VCaP (cell line): ENCODE measurements around the gene ARPC4.

Source experiments
- H3K27ac ChIP-seq: fragments of 450-650 bp; 2 replicates; pipeline ENCODE4 v1.5.1; 2017
- TF ChIP-seq, protein P1 (sequence below): fragments of 450-650 bp; conservative IDR thresholded peaks from 2 replicates; pipeline ENCODE4 v1.5.1; 2017; ENCODE audit warnings: mild to moderate bottlenecking, moderate library complexity

ARPC4 gene

GRCh38 chr3:9762871-9763270 lies 30.0 kb upstream of the ARPC4 start:
- TF ChIP-seq, protein P1, sequence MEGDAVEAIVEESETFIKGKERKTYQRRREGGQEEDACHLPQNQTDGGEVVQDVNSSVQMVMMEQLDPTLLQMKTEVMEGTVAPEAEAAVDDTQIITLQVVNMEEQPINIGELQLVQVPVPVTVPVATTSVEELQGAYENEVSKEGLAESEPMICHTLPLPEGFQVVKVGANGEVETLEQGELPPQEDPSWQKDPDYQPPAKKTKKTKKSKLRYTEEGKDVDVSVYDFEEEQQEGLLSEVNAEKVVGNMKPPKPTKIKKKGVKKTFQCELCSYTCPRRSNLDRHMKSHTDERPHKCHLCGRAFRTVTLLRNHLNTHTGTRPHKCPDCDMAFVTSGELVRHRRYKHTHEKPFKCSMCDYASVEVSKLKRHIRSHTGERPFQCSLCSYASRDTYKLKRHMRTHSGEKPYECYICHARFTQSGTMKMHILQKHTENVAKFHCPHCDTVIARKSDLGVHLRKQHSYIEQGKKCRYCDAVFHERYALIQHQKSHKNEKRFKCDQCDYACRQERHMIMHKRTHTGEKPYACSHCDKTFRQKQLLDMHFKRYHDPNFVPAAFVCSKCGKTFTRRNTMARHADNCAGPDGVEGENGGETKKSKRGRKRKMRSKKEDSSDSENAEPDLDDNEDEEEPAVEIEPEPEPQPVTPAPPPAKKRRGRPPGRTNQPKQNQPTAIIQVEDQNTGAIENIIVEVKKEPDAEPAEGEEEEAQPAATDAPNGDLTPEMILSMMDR: no peak
- H3K27ac ChIP-seq: no peak overlapping the region

- TF ChIP-seq, protein P1: no peak
- H3K27ac ChIP-seq: no peak overlapping the region
These were observed 27.0 kb upstream of the ARPC4 start for GRCh38 chr3:9765865-9766264.

GRCh38 chr3:9767418-9767817 lies 25.5 kb upstream of the ARPC4 start:
- TF ChIP-seq, protein P1: no peak
- H3K27ac ChIP-seq: no peak overlapping the region

- H3K27ac ChIP-seq: peak overlapping the region; percentile 89; the same call in 1 of the 2 replicates
These were observed 24.6 kb upstream of the ARPC4 start for GRCh38 chr3:9768141-9768775.

GRCh38 chr3:9769012-9769411 lies 23.9 kb upstream of the ARPC4 start:
- H3K27ac ChIP-seq: peak overlapping the region; percentile 89
- TF ChIP-seq, protein P1: no peak

More at GRCh38 chr3:9768141-9768775, 24.6 kb upstream of the ARPC4 start:
- TF ChIP-seq, protein P1: no peak

DNA sequence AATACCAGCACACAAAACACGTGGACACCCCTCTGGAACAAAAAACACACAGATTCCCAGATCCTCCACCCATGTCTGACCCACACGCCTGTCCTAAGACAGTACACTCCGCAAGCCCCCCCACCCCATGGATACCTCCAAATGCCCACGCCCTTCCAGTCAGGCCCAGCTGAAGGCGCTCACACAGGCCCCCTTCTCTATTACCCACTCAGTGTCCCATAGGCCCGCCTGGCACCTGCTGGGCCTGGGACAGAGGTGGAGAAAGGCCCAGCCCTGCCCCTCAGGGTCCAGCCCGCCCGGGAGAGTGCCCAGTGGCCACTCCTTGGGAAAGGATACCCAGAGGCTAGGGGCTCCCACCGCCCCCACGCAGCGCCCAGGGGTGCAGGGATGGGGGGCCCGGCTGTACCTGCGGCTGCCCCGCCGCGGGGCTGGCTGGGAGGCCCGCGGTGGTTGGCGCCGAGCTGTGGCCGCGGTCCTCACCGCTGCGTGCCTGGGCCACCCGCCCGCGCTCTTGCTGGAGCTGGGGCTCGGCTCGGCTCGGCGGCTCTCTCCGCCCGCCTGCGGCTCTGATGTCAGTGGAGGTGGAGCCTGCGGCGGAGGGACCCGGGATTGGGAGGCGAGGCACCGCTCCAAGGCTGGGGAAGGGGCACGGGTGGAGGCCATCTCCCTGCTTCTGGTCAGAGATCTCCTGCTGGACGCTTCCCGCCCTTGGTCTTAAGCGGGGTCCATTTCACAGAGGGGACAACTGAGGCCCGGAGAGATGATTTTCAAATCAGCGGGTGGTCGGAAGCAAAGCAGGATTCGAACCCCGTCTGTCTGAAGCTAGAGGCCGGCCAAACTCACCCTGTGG lies 23.2 kb upstream of the ARPC4 start, which contains the start of gene CAMK1:
TSS of gene CAMK1 (minus strand) at position 522 of the 850 bp plus-strand sequence. CDS start 2,198 bp downstream, outside the sequence.
- H3K27ac ChIP-seq: peak within 1 kb of the TSS; percentile 89
- TF ChIP-seq, protein P1: no peak

DNA sequence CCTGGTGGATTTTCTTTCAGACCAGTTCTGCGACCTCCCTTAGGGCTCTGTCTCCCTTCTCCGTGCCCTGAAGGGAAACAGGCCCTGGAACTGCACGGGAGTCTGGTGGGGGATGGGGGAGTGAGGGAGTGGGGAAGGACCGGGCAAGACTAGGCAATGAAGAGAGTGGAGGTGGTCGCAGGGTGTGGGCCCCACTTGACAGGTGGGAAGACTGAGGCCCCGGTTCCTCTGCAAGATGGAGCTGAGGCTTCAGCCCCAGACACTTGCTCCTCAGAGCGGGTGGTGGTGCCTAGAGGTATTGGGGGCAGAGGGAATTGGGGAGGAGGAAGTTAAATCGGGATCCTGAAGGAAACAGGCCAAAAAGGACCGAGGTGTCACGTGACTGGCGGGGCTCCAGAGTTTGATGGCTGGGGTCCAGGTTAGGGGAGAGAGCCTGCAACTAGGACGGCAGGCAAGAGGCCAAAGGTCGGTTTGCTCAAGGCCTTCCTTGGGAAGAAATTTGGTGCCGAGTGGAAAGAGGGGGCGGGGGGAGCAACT lies 22.5 kb upstream of the ARPC4 start:
- H3K27ac ChIP-seq: peak overlapping the region; percentile 89
- TF ChIP-seq, protein P1: no peak

DNA sequence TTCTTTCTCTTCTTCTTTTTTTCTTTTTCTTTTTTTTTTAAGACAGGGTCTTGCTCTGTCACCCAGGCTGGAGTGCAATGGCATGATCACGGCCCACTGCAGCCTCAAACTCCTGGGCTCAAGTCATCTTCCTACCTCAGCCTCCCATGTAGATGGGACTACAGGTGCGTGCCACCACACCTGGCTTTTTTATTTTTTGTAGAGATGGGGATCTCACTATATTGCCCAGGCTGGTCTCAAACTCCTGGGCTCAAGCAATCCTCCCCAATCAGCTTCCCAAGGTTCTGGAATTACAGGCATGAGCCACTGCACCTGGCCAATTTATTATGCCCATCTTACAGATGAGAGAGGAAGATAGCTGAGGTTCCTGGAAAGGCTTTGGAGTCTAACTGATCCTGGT lies 21.9 kb upstream of the ARPC4 start:
- peak overlapping the region; percentile 89 for H3K27ac ChIP-seq
